Breast epithelium (tissue), 4 donors: Measurements from ENCODE around the gene RABGEF1. TPM values are rescaled to one million over a fixed set of nuclear protein-coding genes. Genes with fewer than 3 reads are reported as not detected.
"Not testable (repeated sequence)": the region's sequence is repeated elsewhere in the genome, so short reads cannot be mapped to it uniquely, and the experiment has no call there.

Source experiments
- DNase-seq, 2 donors: peaks; one replicate each; pipeline ENCODE4 v3.0.0-alpha.2; 2019; ENCODE audit warnings: low spot score in 2 of 2
- H3K27ac ChIP-seq, 2 donors: fragments of 200-600 bp; sonication (generic) in 1 of 2; one replicate each; pipeline ENCODE4 v1.5.1; 2016 to 2019; ENCODE audit warnings: mild to moderate bottlenecking in 1 of 2
- H3K27me3 ChIP-seq, 2 donors: fragments of 200-600 bp; sonication (generic) in 1 of 2; one replicate each; pipeline versions ENCODE4 v1.5.1 to v1.6.0; 2017 to 2019; ENCODE audit warnings: control low read depth in 1 of 2, mild to moderate bottlenecking in 1 of 2
- H3K36me3 ChIP-seq: fragments of 200-600 bp; one replicate; pipeline ENCODE4 v1.5.1; 2019
- H3K4me1 ChIP-seq, 2 donors: fragments of 200-600 bp; sonication (generic); one replicate each; pipeline ENCODE4 v1.5.1; 2016 to 2019; ENCODE audit warnings: control low read depth in 1 of 2
- H3K4me3 ChIP-seq, 3 donors: fragments of 200-600 bp; sonication (generic); 1 replicate in 2 of 3; 2 replicates in 1 of 3; pipeline ENCODE4 v1.5.1; 2016 to 2019; ENCODE audit warnings: mild to moderate bottlenecking in 3 of 3, moderate library complexity in 2 of 3
- H3K9me3 ChIP-seq, 2 donors: fragments of 200-600 bp; sonication (generic) in 1 of 2; one replicate each; pipeline ENCODE4 v1.5.1; 2016 to 2019; ENCODE audit warnings: control low read depth in 1 of 2
- POLR2A ChIP-seq: fragments of 450-650 bp; IDR thresholded peaks from one replicate; pipeline ENCODE4 v1.6.1; 2016; ENCODE audit warnings: antibody characterized with exemption, mild to moderate bottlenecking, moderate library complexity
- POLR2AphosphoS5 ChIP-seq, 3 donors: sonication (generic); formaldehyde crosslinking; IDR thresholded peaks; one replicate each; pipeline ENCODE4 v1.6.1; 2017; ENCODE audit warnings: antibody characterized with exemption in 3 of 3
- intact Hi-C: fragments of 100-400 bp; cut with DNase I; formaldehyde crosslinking; loops from one replicate; pipeline ENCODE4 v1.15.1; 2023; ENCODE audit warnings: low total_unique reads
- total RNA-seq, 3 donors: library from RNA; depleted of rRNA; stranded (reverse); fragments of >200 nt; gene quantifications; one replicate each; pipeline ENCODE4 v1.1.0, GENCODE V29; 2016
- TF ChIP-seq, protein P1 (sequence below), 3 donors: fragments of 450-650 bp; IDR thresholded peaks; one replicate each; pipeline ENCODE4 v1.5.1; 2016 to 2017; ENCODE audit warnings: antibody characterized with exemption in 3 of 3, mild to moderate bottlenecking in 3 of 3, moderate library complexity in 3 of 3

RABGEF1 gene
- total RNA-seq, 3 donors from 2014 or later: 33.4 to 44.9 (median 34.9) TPM

DNA sequence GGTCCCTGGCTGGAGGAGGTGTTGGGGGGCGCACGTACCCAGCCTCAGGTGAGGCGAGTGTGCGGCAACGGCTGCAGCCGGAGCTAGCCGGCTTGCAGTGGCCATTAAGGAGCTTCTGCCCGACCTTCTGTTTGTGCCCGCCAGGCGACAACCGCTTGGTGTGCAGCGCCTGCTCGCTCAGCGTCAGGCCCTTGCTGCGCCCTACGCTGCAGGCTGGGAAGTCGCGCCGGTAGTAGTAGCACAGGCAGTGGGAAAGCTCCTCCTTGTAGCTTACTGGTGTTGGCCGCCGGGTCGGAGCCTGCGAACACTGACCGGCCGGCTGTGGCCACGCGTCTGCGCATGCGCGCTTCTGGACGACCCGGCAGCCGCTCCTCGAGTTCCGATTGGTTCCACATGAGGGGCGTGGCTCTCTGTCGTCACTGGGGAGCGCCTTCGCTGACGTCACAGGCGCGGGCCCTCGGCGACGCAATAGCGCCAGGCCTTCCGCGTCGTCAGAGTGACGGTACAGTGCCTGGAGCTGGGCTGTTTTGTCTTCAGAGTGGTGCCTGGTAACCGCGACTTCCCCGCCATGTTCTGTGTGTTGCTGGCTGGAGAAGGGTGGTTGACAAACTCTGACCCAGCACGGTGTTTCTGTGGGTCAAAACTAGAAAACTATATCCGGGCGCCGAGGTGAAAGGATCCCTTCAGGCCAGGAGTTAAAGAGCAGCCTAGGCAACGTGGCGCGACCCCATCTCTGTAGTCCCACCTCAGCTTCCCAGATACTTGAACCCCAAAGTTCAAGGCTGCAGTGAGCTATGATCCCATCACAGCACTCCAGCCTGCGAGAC lies 104.2 kb downstream of the RABGEF1 start:
- intact Hi-C loops: no loop called here
- no peaks in the 10 kb centered on the region for H3K36me3 ChIP-seq
- H3K4me3 ChIP-seq: peak overlapping the region; percentile 73 to 96 (median 86)
- peak overlapping the region; percentile 94 to 97 for H3K27ac ChIP-seq
- no peaks in the 10 kb centered on the region for H3K4me1 ChIP-seq
- TF ChIP-seq POLR2A: peak; percentile 96
- TF ChIP-seq, protein P1, sequence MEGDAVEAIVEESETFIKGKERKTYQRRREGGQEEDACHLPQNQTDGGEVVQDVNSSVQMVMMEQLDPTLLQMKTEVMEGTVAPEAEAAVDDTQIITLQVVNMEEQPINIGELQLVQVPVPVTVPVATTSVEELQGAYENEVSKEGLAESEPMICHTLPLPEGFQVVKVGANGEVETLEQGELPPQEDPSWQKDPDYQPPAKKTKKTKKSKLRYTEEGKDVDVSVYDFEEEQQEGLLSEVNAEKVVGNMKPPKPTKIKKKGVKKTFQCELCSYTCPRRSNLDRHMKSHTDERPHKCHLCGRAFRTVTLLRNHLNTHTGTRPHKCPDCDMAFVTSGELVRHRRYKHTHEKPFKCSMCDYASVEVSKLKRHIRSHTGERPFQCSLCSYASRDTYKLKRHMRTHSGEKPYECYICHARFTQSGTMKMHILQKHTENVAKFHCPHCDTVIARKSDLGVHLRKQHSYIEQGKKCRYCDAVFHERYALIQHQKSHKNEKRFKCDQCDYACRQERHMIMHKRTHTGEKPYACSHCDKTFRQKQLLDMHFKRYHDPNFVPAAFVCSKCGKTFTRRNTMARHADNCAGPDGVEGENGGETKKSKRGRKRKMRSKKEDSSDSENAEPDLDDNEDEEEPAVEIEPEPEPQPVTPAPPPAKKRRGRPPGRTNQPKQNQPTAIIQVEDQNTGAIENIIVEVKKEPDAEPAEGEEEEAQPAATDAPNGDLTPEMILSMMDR (IDR thresholded peaks at IDR 0.05): peak; percentile 60 to 68 (median 62)
- TF ChIP-seq POLR2AphosphoS5 (IDR thresholded peaks at IDR 0.05): peak; percentile 98 to 99 (median 99)
- H3K27me3 ChIP-seq: no peaks in the 10 kb centered on the region
- no peaks in the 10 kb centered on the region for H3K9me3 ChIP-seq
- peak; percentile 98 to 99 for DNase-seq

DNA sequence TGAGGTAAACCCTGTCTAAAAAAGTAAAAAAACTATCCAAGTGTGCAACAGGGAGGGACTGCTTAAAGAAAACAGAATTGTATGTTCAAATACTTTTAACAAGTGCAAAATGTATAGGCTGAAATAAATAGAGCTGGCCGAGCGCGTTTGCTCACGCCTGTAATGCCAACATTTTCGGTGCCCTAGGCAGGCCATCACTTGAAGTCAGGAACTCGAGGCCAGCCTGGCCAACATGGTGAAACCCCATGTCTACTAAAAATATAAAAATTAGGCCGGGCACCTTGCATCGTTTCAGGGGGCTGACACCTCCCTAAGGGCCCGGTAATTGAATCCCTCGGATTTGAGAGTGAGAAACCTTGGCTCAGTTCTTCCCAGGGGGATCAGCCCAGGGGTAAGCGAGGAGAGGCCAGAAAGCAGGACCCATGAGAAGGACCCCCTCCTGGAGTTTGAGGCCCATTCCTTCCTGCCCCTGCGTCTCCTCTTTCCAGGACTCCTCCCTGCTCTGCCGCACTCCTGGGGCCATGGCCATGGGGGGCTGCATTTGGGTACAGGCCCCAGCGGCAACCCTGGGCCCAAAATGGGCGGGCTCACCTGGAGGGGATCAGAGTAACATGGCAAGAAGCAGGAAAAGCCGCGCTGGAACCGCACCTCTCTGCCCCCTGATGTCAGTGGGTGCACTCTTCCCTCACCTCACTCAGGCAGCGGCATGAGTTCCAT lies 105.0 kb downstream of the RABGEF1 start:
- Histone ChIP-seq H3K27ac (peak overlapping the region; percentile 94 to 97), H3K27me3 (no peaks in the 10 kb centered on the region), H3K4me1 (no peaks in the 10 kb centered on the region), H3K36me3 (no peaks in the 10 kb centered on the region), H3K9me3 (no peaks in the 10 kb centered on the region), H3K4me3 (peak overlapping the region; percentile 73 to 96 (median 86))
- no peak for DNase-seq
- TF ChIP-seq POLR2A: no peak
- TF ChIP-seq POLR2AphosphoS5 (IDR thresholded peaks at IDR 0.05): no peak
- TF ChIP-seq, protein P1 (IDR thresholded peaks at IDR 0.05): no peak
- intact Hi-C loops: no loop called here

DNA sequence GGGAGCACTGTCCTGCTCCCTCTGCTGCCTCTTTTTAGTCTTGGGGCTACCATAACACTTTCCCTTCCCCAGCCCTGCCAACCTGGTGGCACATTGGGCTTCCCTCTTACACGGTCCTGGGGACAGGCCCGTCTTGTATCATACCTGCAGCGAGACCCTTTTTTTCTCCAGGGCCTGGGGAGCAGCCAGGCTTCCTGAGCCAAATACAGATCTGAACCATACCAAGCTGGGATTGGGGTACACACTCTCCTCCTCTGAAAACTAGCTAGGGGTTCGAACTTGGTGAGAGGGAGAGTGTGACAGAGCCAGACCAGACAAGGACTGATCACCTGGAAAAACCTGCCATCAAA lies 105.5 kb downstream of the RABGEF1 start:
- peak overlapping the region; percentile 94 to 97 for H3K27ac ChIP-seq

DNA sequence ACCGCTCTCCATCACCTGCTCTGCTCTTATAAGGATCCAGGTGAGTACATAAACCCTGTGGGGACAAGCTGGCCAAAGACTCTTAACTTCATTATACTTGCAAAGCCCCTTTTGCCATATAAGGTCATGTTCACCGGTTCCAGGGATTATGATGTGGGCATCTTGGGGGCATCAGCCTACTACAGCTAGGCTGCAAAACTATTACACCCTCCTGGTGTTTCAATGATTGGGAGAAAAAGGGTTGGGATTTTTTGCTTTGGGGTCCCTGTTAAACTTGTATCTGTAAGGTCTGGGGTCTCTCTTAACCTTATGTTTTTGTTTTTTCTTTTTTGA lies 107.0 kb downstream of the RABGEF1 start:
- H3K4me3 ChIP-seq, H3K36me3 ChIP-seq, H3K4me1 ChIP-seq, intact Hi-C loops, H3K27ac ChIP-seq, DNase-seq, H3K27me3 ChIP-seq, H3K9me3 ChIP-seq: not testable (repeated sequence)

More for the DNA sequence above, 105.5 kb downstream of the RABGEF1 start:
- H3K36me3 ChIP-seq, H3K27me3 ChIP-seq, H3K9me3 ChIP-seq, H3K4me1 ChIP-seq, intact Hi-C loops, DNase-seq: not testable (repeated sequence)
- H3K4me3 ChIP-seq: peak overlapping the region in 1 of 3 donors; percentile 96

DNA sequence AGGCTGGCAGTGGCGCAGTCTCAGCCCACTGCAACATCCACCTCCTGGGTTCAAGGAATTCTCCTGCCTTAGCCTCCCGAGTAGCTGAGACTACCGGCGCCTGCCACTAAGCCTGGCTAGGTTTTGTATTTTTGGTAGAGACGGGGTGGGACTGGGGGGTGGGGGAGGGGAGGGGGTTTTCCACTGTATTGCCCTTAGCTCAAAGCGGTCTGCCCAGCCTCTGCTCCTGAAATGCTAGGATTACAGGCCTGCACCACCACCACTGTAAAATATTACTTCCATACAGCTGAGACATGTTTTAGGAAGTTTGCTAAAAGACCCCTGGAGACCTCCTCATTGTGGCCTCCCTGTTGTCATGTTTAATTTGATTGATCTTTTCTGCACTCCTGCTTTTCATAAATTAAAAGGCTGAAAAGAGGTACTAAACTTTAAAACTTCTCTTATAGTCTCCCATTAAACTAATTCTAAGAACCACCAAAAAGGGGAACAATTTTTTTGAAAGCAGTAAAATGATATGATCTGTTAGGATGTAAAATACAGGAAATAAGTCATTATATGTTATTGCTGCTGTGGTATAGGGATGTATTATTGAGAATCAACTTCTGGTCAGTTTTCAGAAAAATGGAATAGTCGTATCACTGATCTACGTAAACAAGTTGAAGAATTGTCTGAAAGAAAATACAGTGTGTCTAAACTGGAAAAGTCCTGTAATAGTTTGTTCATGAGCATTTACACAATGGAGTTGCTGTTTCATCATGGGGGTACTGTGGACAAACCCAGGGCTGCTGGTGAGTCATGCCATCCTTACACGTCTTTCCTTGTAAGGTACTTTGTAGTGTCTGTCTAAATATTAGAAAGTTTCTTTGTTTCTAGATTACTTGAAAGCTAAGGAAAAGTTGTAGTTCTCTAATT lies 107.6 kb downstream of the RABGEF1 start:
- Histone ChIP-seq H3K4me3 (no peak overlapping the region), H3K27me3 (no peaks in the 10 kb centered on the region), H3K27ac (no peak overlapping the region), H3K36me3 (no peaks in the 10 kb centered on the region), H3K9me3 (no peaks in the 10 kb centered on the region), H3K4me1 (no peaks in the 10 kb centered on the region)
- intact Hi-C loops: no loop called here
- TF ChIP-seq, protein P1 (IDR thresholded peaks at IDR 0.05): no peak
- TF ChIP-seq POLR2A: no peak
- no peak for DNase-seq
